HEK293 (cell line): ENCODE data around the gene LCN6.

ENCODE experiments used
- TCF7L2 ChIP-seq: IDR thresholded peaks from 2 replicates; pipeline ENCODE4 v1.6.1; 2011; ENCODE audit warnings: low read depth, mild to moderate bottlenecking, inconsistent platforms, low read length, moderate library complexity, borderline replicate concordance
- ZNF133 ChIP-seq: fragments of 450-650 bp; formaldehyde crosslinking; IDR thresholded peaks from 2 replicates; pipeline ENCODE4 v1.5.1; 2016; ENCODE audit warnings: missing biosample characterization, missing genetic modification characterization
- ZNF202 ChIP-seq: fragments of 450-650 bp; formaldehyde crosslinking; IDR thresholded peaks from 2 replicates; pipeline ENCODE4 v1.5.1; 2016; ENCODE audit warnings: missing biosample characterization, missing genetic modification characterization, borderline replicate concordance
- ZNF24 ChIP-seq: fragments of 450-650 bp; formaldehyde crosslinking; IDR thresholded peaks from 2 replicates; pipeline ENCODE4 v1.5.1; 2016; ENCODE audit warnings: missing biosample characterization, missing genetic modification characterization
- ZNF473 ChIP-seq: fragments of 450-650 bp; formaldehyde crosslinking; IDR thresholded peaks from 2 replicates; pipeline ENCODE4 v1.5.1; 2017; ENCODE audit warnings: missing biosample characterization, missing genetic modification characterization
- TF ChIP-seq, protein P1 (sequence below): fragments of 450-650 bp; formaldehyde crosslinking; IDR thresholded peaks from 2 replicates; pipeline ENCODE4 v1.5.1; 2017; ENCODE audit warnings: missing biosample characterization, missing genetic modification characterization
- TF ChIP-seq, protein P2 (sequence below): fragments of 450-650 bp; formaldehyde crosslinking; IDR thresholded peaks from 2 replicates; pipeline ENCODE4 v1.5.1; 2016; ENCODE audit warnings: missing biosample characterization, missing genetic modification characterization
- TF ChIP-seq, protein P3 (sequence below): fragments of 450-650 bp; formaldehyde crosslinking; IDR thresholded peaks from 2 replicates; pipeline ENCODE4 v1.5.1; 2016; ENCODE audit warnings: missing biosample characterization, missing genetic modification characterization
- TF ChIP-seq, protein P4 (sequence below): fragments of 450-650 bp; formaldehyde crosslinking; IDR thresholded peaks from 2 replicates; pipeline ENCODE4 v1.5.1; 2016; ENCODE audit warnings: missing biosample characterization, missing genetic modification characterization

DNA sequence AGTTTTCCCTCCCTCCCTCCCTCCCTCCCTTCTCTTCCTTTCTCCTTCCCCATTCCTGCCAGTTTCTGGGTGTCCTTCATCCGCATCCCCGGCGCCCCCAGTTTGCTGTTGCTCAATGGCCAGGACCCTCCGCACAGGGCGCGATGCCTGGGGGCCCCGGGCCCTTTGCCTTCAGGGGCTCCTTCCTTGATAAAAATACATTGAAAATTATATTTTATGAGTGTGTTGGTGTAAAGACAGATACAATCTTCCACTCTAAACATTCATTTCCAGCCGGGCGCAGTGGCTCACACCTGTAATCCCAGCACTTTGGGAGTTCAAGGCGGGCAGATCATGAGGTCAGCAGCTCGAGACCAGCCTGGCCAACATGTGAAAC lies 53.5 kb downstream of the LCN6 start:
- no peak for TF ChIP-seq ZNF133 (tag by site-specific recombination)
- TF ChIP-seq, protein P1, sequence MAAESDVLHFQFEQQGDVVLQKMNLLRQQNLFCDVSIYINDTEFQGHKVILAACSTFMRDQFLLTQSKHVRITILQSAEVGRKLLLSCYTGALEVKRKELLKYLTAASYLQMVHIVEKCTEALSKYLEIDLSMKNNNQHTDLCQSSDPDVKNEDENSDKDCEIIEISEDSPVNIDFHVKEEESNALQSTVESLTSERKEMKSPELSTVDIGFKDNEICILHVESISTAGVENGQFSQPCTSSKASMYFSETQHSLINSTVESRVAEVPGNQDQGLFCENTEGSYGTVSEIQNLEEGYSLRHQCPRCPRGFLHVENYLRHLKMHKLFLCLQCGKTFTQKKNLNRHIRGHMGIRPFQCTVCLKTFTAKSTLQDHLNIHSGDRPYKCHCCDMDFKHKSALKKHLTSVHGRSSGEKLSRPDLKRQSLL (tag by site-specific recombination): no peak
- TF ChIP-seq ZNF202: no peak
- TF ChIP-seq ZNF473 (tag by site-specific recombination): no peak
- TF ChIP-seq, protein P2, sequence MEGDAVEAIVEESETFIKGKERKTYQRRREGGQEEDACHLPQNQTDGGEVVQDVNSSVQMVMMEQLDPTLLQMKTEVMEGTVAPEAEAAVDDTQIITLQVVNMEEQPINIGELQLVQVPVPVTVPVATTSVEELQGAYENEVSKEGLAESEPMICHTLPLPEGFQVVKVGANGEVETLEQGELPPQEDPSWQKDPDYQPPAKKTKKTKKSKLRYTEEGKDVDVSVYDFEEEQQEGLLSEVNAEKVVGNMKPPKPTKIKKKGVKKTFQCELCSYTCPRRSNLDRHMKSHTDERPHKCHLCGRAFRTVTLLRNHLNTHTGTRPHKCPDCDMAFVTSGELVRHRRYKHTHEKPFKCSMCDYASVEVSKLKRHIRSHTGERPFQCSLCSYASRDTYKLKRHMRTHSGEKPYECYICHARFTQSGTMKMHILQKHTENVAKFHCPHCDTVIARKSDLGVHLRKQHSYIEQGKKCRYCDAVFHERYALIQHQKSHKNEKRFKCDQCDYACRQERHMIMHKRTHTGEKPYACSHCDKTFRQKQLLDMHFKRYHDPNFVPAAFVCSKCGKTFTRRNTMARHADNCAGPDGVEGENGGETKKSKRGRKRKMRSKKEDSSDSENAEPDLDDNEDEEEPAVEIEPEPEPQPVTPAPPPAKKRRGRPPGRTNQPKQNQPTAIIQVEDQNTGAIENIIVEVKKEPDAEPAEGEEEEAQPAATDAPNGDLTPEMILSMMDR (tag by site-specific recombination): no peak
- TF ChIP-seq, protein P3, sequence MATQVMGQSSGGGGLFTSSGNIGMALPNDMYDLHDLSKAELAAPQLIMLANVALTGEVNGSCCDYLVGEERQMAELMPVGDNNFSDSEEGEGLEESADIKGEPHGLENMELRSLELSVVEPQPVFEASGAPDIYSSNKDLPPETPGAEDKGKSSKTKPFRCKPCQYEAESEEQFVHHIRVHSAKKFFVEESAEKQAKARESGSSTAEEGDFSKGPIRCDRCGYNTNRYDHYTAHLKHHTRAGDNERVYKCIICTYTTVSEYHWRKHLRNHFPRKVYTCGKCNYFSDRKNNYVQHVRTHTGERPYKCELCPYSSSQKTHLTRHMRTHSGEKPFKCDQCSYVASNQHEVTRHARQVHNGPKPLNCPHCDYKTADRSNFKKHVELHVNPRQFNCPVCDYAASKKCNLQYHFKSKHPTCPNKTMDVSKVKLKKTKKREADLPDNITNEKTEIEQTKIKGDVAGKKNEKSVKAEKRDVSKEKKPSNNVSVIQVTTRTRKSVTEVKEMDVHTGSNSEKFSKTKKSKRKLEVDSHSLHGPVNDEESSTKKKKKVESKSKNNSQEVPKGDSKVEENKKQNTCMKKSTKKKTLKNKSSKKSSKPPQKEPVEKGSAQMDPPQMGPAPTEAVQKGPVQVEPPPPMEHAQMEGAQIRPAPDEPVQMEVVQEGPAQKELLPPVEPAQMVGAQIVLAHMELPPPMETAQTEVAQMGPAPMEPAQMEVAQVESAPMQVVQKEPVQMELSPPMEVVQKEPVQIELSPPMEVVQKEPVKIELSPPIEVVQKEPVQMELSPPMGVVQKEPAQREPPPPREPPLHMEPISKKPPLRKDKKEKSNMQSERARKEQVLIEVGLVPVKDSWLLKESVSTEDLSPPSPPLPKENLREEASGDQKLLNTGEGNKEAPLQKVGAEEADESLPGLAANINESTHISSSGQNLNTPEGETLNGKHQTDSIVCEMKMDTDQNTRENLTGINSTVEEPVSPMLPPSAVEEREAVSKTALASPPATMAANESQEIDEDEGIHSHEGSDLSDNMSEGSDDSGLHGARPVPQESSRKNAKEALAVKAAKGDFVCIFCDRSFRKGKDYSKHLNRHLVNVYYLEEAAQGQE (tag by site-specific recombination): no peak
- TF ChIP-seq, protein P4, sequence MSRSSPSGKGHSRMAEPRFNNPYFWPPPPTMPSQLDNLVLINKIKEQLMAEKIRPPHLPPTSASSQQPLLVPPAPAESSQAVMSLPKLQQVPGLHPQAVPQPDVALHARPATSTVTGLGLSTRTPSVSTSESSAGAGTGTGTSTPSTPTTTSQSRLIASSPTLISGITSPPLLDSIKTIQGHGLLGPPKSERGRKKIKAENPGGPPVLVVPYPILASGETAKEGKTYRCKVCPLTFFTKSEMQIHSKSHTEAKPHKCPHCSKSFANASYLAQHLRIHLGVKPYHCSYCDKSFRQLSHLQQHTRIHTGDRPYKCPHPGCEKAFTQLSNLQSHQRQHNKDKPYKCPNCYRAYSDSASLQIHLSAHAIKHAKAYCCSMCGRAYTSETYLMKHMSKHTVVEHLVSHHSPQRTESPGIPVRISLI (tag by site-specific recombination): no peak
- no peak for TF ChIP-seq ZNF24
- no peak for TF ChIP-seq TCF7L2
